GM18868 (cell line): ENCODE results near the gene ACTR3.
"Not testable (repeated sequence)": the region's sequence is repeated elsewhere in the genome, so short reads cannot be mapped to it uniquely, and the experiment has no call there.

Source experiments
- ATAC-seq: cut with Tn5 transposase; IDR thresholded peaks from one replicate; pipeline ENCODE4 v1.9.1; 2021; ENCODE audit warnings: mild to moderate bottlenecking, moderate library complexity; ENCODE audit not compliant: unreplicated experiment

Gene ACTR3

GRCh38 chr2:113889471-113890252 is at the start of gene ACTR3:
Gene ACTR3 (plus strand): TSS chr2:113890089. CDS start chr2:113890280, 191 bp downstream.
- ATAC-seq = peak; percentile 59

GRCh38 chr2:113840518-113840917 is 49.4 kb upstream of the ACTR3 start:
- no peak for ATAC-seq

- ATAC-seq = no peak
Measured at GRCh38 chr2:113842919-113843736, 46.8 kb upstream of the ACTR3 start.

GRCh38 chr2:113843737-113844050 is 46.2 kb upstream of the ACTR3 start:
- not testable (repeated sequence) for ATAC-seq

- no peak for ATAC-seq
Measured at GRCh38 chr2:113845261-113845660, 44.6 kb upstream of the ACTR3 start.

GRCh38 chr2:113845796-113846195 is 44.1 kb upstream of the ACTR3 start:
- not testable (repeated sequence) for ATAC-seq

GRCh38 chr2:113846429-113846828 is 43.5 kb upstream of the ACTR3 start:
- no peak for ATAC-seq

GRCh38 chr2:113847144-113847543 is 42.7 kb upstream of the ACTR3 start:
- ATAC-seq = peak; percentile 49

- peak; percentile 94 for ATAC-seq
Measured at GRCh38 chr2:113848758-113849415, 41.0 kb upstream of the ACTR3 start.

GRCh38 chr2:113850687-113851086 is 39.2 kb upstream of the ACTR3 start:
- no peak for ATAC-seq

- ATAC-seq = no peak
Measured at GRCh38 chr2:113851640-113852039, 38.2 kb upstream of the ACTR3 start.

GRCh38 chr2:113854208-113854607 is 35.7 kb upstream of the ACTR3 start:
- ATAC-seq = no peak

GRCh38 chr2:113854970-113855740 is 34.7 kb upstream of the ACTR3 start:
- ATAC-seq = peak; percentile 48

GRCh38 chr2:113857464-113857863 is 32.4 kb upstream of the ACTR3 start:
- no peak for ATAC-seq

GRCh38 chr2:113858764-113859163 is 31.1 kb upstream of the ACTR3 start:
- no peak for ATAC-seq

GRCh38 chr2:113861740-113862139 is 28.1 kb upstream of the ACTR3 start:
- peak; percentile 24 for ATAC-seq

GRCh38 chr2:113863144-113863543 is 26.7 kb upstream of the ACTR3 start:
- ATAC-seq = no peak

GRCh38 chr2:113867571-113867970 is 22.3 kb upstream of the ACTR3 start:
- no peak for ATAC-seq

GRCh38 chr2:113869253-113869652 is 20.6 kb upstream of the ACTR3 start:
- no peak for ATAC-seq

- ATAC-seq = no peak
Measured at GRCh38 chr2:113872201-113872600, 17.7 kb upstream of the ACTR3 start.

GRCh38 chr2:113873867-113874266 is 16.0 kb upstream of the ACTR3 start:
- no peak for ATAC-seq
